ENCODE measurements around the gene FKBP6. TPM values are rescaled to one million over a fixed set of nuclear protein-coding genes. Genes with fewer than 3 reads are reported as not detected.
"Not testable (repeated sequence)": the region's sequence is repeated elsewhere in the genome, so short reads cannot be mapped to it uniquely, and the experiment has no call there.

FKBP6 gene
- total RNA-seq, 2 experiments from 2014 or later = not detected

GRCh38 chr7:73312831-73313520 is 15.0 kb upstream of the FKBP6 start:
- H3K36me3 Mint-ChIP-seq (ENCODE audit: low read depth) = peaks cover 6% of the 10 kb centered on the region
- no peak for DNase-seq

GRCh38 chr7:73313521-73313906 is 14.4 kb upstream of the FKBP6 start:
- no peaks in the 10 kb centered on the region for H3K27me3 Mint-ChIP-seq
- H3K9me3 Mint-ChIP-seq = no peaks in the 10 kb centered on the region
- no peak overlapping the region for H3K27ac Mint-ChIP-seq
- H3K36me3 Mint-ChIP-seq (ENCODE audit: low read depth) = peaks cover 2% of the 10 kb centered on the region
- ChIA-PET POLR2A (interaction anchor here (0.5 kb wide), 1 partner anchor 13 kb away, joined by 4 read pairs; no protein-coding TSS in a partner anchor), CTCF (interaction anchor here (1.6 kb wide), 1 partner anchor 10 kb away, joined by 5 read pairs; no protein-coding TSS in a partner anchor)
- H3K4me3 Mint-ChIP-seq = no peak overlapping the region
- no peak for DNase-seq
- peaks cover 9% of the 10 kb centered on the region for H3K4me1 Mint-ChIP-seq

More at GRCh38 chr7:73312831-73313520, 15.0 kb upstream of the FKBP6 start:
- POLR2A ChIA-PET = no interaction called here
- Mint-ChIP-seq H3K9me3 (no peaks in the 10 kb centered on the region), H3K27me3 (no peaks in the 10 kb centered on the region), H3K4me1 (peaks cover 12% of the 10 kb centered on the region), H3K27ac (no peak overlapping the region), H3K4me3 (no peak overlapping the region)
- CTCF ChIA-PET = interaction anchor here (1.6 kb wide), 1 partner anchor 11 kb away, joined by 5 read pairs; no protein-coding TSS in a partner anchor

- Mint-ChIP-seq H3K4me3 (no peak overlapping the region), H3K27ac (no peak overlapping the region), H3K36me3 (ENCODE audit: low read depth) (no peaks in the 10 kb centered on the region), H3K9me3 (no peaks in the 10 kb centered on the region), H3K4me1 (peaks cover 3% of the 10 kb centered on the region), H3K27me3 (no peaks in the 10 kb centered on the region)
- no peak for DNase-seq
- ChIA-PET CTCF (interaction anchor here (1.6 kb wide), 1 partner anchor 10 kb away, joined by 5 read pairs; no protein-coding TSS in a partner anchor), POLR2A (interaction anchor here (0.5 kb wide), 1 partner anchor 12 kb away, joined by 4 read pairs; no protein-coding TSS in a partner anchor)
These were observed 13.7 kb upstream of the FKBP6 start for GRCh38 chr7:73314271-73314670.

- H3K4me3 Mint-ChIP-seq = no peak overlapping the region
- H3K36me3 Mint-ChIP-seq (ENCODE audit: low read depth) = no peaks in the 10 kb centered on the region
- H3K27ac Mint-ChIP-seq = no peak overlapping the region
- POLR2A ChIA-PET = no interaction called here
- H3K9me3 Mint-ChIP-seq = no peaks in the 10 kb centered on the region
- no peaks in the 10 kb centered on the region for H3K4me1 Mint-ChIP-seq
- CTCF ChIA-PET = no interaction called here
- no peak for DNase-seq
- H3K27me3 Mint-ChIP-seq = no peaks in the 10 kb centered on the region
These were observed 11.4 kb upstream of the FKBP6 start for GRCh38 chr7:73316521-73316920.

GRCh38 chr7:73318656-73319204 is 9.2 kb upstream of the FKBP6 start:
- CTCF ChIA-PET = not testable (repeated sequence)

GRCh38 chr7:73319541-73319940 is 8.4 kb upstream of the FKBP6 start:
- H3K4me3 Mint-ChIP-seq; H3K9me3 Mint-ChIP-seq; H3K27ac Mint-ChIP-seq; DNase-seq; POLR2A ChIA-PET; H3K27me3 Mint-ChIP-seq; H3K36me3 Mint-ChIP-seq (ENCODE audit: low read depth); CTCF ChIA-PET: not testable (repeated sequence)
- H3K4me1 Mint-ChIP-seq = peaks cover 10% of the 10 kb centered on the region

More at GRCh38 chr7:73318656-73319204, 9.2 kb upstream of the FKBP6 start:
- H3K36me3 Mint-ChIP-seq (ENCODE audit: low read depth); H3K4me3 Mint-ChIP-seq; DNase-seq; H3K9me3 Mint-ChIP-seq; POLR2A ChIA-PET; H3K27me3 Mint-ChIP-seq; H3K27ac Mint-ChIP-seq; H3K4me1 Mint-ChIP-seq: not testable (repeated sequence)

GRCh38 chr7:73320009-73320408 is 8.0 kb upstream of the FKBP6 start:
- H3K27me3 Mint-ChIP-seq; CTCF ChIA-PET; H3K27ac Mint-ChIP-seq; H3K9me3 Mint-ChIP-seq; DNase-seq; H3K4me3 Mint-ChIP-seq; POLR2A ChIA-PET; H3K36me3 Mint-ChIP-seq (ENCODE audit: low read depth): not testable (repeated sequence)
- peaks cover 10% of the 10 kb centered on the region for H3K4me1 Mint-ChIP-seq

GRCh38 chr7:73323434-73324080 is 4.4 kb upstream of the FKBP6 start:
- CTCF ChIA-PET = interaction anchor here (0.7 to 2.2 kb wide), 7 partner anchors 10 to 297 kb away, joined by 3 to 18 read pairs (median 4); partner anchors contain the start of gene NSUN5
- DNase-seq; H3K27me3 Mint-ChIP-seq; POLR2A ChIA-PET; H3K9me3 Mint-ChIP-seq; H3K27ac Mint-ChIP-seq; H3K36me3 Mint-ChIP-seq (ENCODE audit: low read depth): not testable (repeated sequence)
- Mint-ChIP-seq H3K4me3 (peak overlapping the region; percentile 24), H3K4me1 (peaks cover 10% of the 10 kb centered on the region)

GRCh38 chr7:73324081-73324845 is 3.7 kb upstream of the FKBP6 start:
- H3K27ac Mint-ChIP-seq; H3K27me3 Mint-ChIP-seq; H3K36me3 Mint-ChIP-seq (ENCODE audit: low read depth); POLR2A ChIA-PET; H3K9me3 Mint-ChIP-seq: not testable (repeated sequence)
- DNase-seq = peak; percentile 53
- CTCF ChIA-PET = interaction anchor here (0.6 to 2.2 kb wide), 8 partner anchors 10 to 384 kb away, joined by 3 to 18 read pairs (median 4); partner anchors contain the start of gene NSUN5
- H3K4me1 Mint-ChIP-seq = peaks cover 10% of the 10 kb centered on the region
- H3K4me3 Mint-ChIP-seq = peak overlapping the region; percentile 24

GRCh38 chr7:73325424-73325823 is 2.5 kb upstream of the FKBP6 start:
- H3K4me1 Mint-ChIP-seq = peaks cover 15% of the 10 kb centered on the region
- H3K36me3 Mint-ChIP-seq (ENCODE audit: low read depth); H3K27ac Mint-ChIP-seq; DNase-seq; H3K27me3 Mint-ChIP-seq; POLR2A ChIA-PET; H3K9me3 Mint-ChIP-seq; H3K4me3 Mint-ChIP-seq: not testable (repeated sequence)
- CTCF ChIA-PET = interaction anchor here (1.8 kb wide), 1 partner anchor 126 kb away, joined by 6 read pairs; no protein-coding TSS in a partner anchor

GRCh38 chr7:73327449-73327848 is 512 bp upstream of the FKBP6 start:
- H3K27me3 Mint-ChIP-seq; H3K9me3 Mint-ChIP-seq; H3K36me3 Mint-ChIP-seq (ENCODE audit: low read depth); H3K27ac Mint-ChIP-seq; POLR2A ChIA-PET; H3K4me3 Mint-ChIP-seq; DNase-seq; CTCF ChIA-PET: not testable (repeated sequence)
- peaks cover 16% of the 10 kb centered on the region for H3K4me1 Mint-ChIP-seq

GRCh38 chr7:73328696-73329095 is 735 bp downstream of the FKBP6 start:
- no peak for DNase-seq
- ChIA-PET POLR2A (no interaction called here), CTCF (no interaction called here)
- no peaks in the 10 kb centered on the region for H3K9me3 Mint-ChIP-seq
- H3K27ac Mint-ChIP-seq = no peak overlapping the region
- H3K27me3 Mint-ChIP-seq = peaks cover 5% of the 10 kb centered on the region
- no peaks in the 10 kb centered on the region for H3K36me3 Mint-ChIP-seq (ENCODE audit: low read depth)
- peaks cover 13% of the 10 kb centered on the region for H3K4me1 Mint-ChIP-seq
- H3K4me3 Mint-ChIP-seq = no peak overlapping the region
